TTC549 (cell line): ENCODE data around the gene DYNC1LI1.
"Not testable (repeated sequence)": the region's sequence is repeated elsewhere in the genome, so short reads cannot be mapped to it uniquely, and the experiment has no call there.

Source experiments
- FAIRE-seq: peaks from 2 replicates; lab custom pipeline; 2012; peaks lifted over from hg19 to GRCh38; lab: Jason Lieb, UNC

The DYNC1LI1 gene

GRCh38 chr3:32578669-32579068, 8.0 kb upstream of the DYNC1LI1 start:
- not testable (repeated sequence) for FAIRE-seq

- no peak for FAIRE-seq
Measured at GRCh38 chr3:32577581-32578556, 7.2 kb upstream of the DYNC1LI1 start.

GRCh38 chr3:32577174-32577573, 6.5 kb upstream of the DYNC1LI1 start:
- FAIRE-seq, result no peak

- no peak for FAIRE-seq
Measured at GRCh38 chr3:32575451-32576113, 4.9 kb upstream of the DYNC1LI1 start.

GRCh38 chr3:32571192-32571485, 481 bp upstream of the DYNC1LI1 start:
- no peak for FAIRE-seq

GRCh38 chr3:32569540-32570420, 878 bp downstream of the DYNC1LI1 start:
- FAIRE-seq, result no peak

GRCh38 chr3:32568953-32569352, 1.7 kb downstream of the DYNC1LI1 start:
- FAIRE-seq, result no peak

- no peak for FAIRE-seq
Measured at GRCh38 chr3:32564195-32564594, 6.5 kb downstream of the DYNC1LI1 start.

- FAIRE-seq, result no peak
Measured at GRCh38 chr3:32562640-32563039, 8.0 kb downstream of the DYNC1LI1 start.

- no peak for FAIRE-seq
Measured at GRCh38 chr3:32557640-32558352, 12.9 kb downstream of the DYNC1LI1 start.

GRCh38 chr3:32556332-32556731, 14.3 kb downstream of the DYNC1LI1 start:
- FAIRE-seq, result no peak

GRCh38 chr3:32553973-32554372, 16.7 kb downstream of the DYNC1LI1 start:
- FAIRE-seq, result no peak

GRCh38 chr3:32553459-32553858, 17.2 kb downstream of the DYNC1LI1 start:
- FAIRE-seq, result no peak

- FAIRE-seq, result no peak
Measured at GRCh38 chr3:32552013-32552412, 18.6 kb downstream of the DYNC1LI1 start.

- FAIRE-seq, result no peak
Measured at GRCh38 chr3:32551496-32551895, 19.2 kb downstream of the DYNC1LI1 start.

- FAIRE-seq, result no peak
Measured at GRCh38 chr3:32551087-32551486, 19.6 kb downstream of the DYNC1LI1 start.

GRCh38 chr3:32545305-32545704, 25.4 kb downstream of the DYNC1LI1 start:
- no peak for FAIRE-seq

- FAIRE-seq, result no peak
Measured at GRCh38 chr3:32544894-32545293, 25.8 kb downstream of the DYNC1LI1 start.

GRCh38 chr3:32542807-32543206, 27.9 kb downstream of the DYNC1LI1 start:
- FAIRE-seq, result no peak

- no peak for FAIRE-seq
Measured at GRCh38 chr3:32540899-32541298, 29.8 kb downstream of the DYNC1LI1 start.

- FAIRE-seq, result no peak
Measured at GRCh38 chr3:32532434-32532833, 38.2 kb downstream of the DYNC1LI1 start.
